Fibroblast of peridontal ligament (primary cell): ENCODE data around the gene LHX4.
A peak's percentile ranks its signal among the peaks of the same experiment; 100 is the strongest.

Experiments
- DNase-seq: peaks from one replicate; pipeline ENCODE4 v3.0.0-alpha.2; 2010; ENCODE audit errors: extremely low read depth

The LHX4 gene

DNA sequence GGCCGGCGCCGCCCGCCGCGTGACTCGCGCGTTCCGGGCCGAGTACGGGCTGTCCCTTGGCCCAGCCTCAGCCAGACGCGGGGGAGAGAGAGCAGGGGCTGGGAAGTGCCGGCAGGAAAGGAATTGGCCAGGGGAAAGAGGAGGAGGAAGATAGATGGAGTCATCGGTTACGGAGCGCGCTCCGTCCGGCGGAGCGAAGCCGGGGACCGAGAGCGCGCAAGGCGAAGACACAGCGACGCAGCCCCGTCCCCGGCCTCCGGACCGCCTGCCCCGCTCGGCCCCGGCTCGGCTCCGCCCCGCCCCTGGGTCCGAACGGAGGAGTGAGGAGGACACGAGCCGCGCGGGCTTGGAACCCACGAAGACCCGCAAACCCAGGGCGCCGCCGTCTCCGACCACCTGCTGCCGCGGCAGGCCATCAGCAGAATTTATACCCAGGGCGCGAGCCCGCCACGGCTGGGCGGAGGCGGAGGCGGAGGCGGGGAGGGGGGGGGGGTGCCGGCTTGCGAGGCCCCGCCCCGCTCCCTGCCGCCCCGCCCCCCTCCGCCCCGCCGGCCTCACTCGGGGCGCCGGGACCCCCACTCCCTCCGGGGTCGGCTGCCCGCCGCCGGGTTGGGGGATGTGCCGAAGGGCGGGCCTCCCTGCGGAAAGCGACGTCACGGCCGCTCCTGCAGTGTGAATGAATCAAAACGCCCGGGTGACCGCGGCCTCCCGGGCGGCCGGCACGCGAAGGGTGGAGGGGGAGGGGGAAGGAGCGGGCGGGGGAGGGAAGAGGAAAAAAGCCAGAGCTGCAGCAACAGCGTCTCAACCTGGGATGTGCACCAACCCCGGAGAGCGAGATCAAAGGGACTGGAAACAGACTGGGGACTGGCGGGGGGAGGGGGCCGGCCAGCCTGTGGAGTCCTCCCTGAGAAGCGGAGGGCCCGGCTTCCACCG, at the start of gene LHX4:
TSS of gene LHX4 (plus strand) at position 782 of the 933 bp plus-strand sequence. CDS start 266 bp downstream, outside the sequence.
- DNase-seq: no peak

DNA sequence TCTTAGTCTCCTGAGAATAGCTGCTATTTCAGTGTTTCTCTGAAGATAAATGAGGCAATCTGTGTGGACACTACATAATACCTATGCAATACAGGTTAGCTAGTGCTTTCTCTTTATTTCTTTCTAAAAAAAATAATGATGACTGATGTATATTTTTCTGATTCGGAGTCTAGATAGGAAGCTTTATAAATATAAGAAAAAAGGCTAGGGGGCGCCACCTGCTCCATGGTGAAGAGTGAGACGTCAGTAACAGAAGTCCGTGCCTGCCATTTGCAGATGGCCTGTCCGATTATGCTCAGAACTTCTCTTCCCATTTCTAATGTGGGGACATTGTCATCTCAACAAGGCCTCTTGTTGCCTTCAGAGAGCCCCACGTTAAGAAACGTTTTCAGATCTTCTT, 49.0 kb upstream of the LHX4 start:
- DNase-seq: peak; percentile 20

DNA sequence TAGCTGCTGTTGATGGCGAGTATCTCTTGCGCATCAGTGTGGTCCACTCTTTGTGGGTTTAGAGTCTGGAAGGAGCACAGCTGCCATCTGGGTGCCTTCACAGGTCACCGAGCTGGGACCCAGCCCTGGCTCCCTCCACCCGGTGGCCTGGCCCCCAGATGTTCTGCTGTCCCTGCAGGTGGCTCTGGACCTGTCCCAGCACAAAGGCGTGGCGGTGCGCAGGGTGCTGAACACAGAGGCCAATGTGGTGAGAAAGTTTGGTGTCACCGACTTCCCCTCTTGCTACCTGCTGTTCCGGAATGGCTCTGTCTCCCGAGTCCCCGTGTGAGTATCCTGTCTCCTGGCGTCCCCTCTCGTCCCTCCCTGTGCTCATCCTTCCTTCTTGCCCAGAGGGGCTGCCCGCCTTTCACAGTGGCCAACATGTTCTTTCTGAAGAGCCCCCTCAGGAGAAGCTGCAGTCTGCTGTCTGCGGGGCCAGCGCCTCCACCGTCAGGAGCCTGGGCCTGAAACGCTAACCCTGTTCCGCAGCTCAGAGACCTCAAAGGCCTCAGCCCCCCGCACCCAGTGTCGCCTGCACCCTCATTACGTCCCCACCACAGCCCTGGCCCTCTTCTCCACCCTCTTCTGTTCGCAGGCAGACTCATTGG, 47.9 kb upstream of the LHX4 start:
- no peak for DNase-seq

DNA sequence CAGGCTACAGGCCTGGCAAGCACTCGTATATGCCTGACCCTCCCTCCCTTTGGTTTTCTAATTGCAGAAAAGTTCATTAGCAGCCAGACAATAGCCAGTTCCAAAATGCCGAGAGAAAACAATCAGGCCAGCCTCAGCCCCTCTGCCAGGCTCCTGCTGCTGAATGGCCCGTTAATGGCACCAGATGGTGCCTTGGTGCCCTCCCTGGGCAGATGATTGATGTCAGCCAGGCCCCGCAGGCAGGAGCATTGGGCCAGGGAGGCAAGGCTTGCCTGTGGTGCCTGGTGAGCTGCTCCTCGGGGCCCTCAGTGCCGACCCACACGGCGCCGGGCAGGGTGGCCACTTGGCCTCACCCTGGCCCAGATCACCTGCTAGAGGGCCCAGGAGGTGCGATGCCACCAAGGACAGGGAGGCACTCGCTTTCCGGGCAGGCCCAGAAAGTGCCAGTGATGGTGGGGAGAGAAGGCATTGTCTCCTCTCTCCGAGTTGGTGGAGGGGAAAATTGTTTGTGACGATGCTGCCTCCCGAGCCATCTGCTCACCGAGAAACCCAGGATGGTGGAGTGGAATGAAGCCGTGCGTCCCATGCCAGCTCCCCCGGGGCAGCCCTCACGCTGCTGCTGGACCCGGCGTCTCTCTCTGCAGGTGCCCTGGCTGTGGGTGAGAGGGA, 47.3 kb upstream of the LHX4 start:
- no peak for DNase-seq

DNA sequence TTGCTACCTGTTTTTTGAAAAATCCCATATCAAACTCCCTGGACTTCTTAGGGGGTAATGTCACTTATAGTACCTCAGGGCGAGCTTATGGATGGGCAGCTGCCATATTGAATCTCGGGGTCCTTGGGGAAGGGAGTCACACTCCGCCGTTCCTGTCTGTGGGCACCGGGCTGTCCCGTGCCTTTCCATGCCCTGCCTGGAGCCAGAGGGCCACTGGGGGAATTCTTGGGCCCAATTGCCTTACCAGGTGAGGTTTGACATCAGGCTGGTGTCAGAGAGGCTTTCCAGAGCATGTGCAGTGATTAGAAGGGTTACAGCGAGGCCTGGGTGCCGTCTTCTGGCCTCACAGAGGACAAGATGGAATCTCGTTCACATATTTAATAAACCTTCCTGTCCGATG, 46.6 kb upstream of the LHX4 start:
- DNase-seq: no peak

DNA sequence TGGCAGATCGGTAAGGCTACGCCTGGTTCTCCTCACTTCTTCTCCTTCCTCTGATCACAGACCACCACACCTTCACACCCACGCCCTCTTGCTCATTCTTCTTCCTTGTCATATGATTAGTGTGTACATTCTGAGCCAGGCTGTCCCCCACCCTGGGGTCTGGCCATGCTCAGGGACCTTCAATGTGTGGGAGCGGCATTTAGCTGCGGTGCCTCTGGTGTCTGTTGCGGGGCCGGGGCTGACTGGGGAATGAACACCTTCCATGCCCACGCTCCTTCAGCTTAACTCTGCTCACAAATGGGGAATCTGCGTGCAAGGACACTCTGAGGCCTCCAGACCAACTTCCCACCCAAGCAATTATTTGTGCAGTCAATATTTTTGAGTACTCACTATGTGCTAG, 46.0 kb upstream of the LHX4 start:
- no peak for DNase-seq

DNA sequence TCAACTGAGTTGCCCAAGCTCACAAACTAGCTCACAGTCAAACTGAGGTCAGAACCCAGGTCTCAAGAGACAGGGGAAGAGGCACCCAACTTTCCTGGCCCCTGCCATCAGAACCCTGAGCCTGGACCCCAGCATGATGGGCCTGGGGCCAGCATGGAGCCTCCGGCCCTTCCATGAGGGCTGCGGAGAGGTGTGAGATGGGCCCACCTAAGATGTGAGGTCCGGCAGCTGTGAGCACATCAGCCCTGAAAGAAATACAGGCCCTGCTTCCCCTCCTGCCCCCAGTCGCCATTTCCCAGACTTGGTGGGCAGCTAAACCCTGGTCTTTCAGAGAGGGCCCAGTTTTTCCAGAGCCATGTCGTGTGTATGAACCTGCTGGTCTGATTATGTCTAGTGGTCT, 44.8 kb upstream of the LHX4 start:
- no peak for DNase-seq

DNA sequence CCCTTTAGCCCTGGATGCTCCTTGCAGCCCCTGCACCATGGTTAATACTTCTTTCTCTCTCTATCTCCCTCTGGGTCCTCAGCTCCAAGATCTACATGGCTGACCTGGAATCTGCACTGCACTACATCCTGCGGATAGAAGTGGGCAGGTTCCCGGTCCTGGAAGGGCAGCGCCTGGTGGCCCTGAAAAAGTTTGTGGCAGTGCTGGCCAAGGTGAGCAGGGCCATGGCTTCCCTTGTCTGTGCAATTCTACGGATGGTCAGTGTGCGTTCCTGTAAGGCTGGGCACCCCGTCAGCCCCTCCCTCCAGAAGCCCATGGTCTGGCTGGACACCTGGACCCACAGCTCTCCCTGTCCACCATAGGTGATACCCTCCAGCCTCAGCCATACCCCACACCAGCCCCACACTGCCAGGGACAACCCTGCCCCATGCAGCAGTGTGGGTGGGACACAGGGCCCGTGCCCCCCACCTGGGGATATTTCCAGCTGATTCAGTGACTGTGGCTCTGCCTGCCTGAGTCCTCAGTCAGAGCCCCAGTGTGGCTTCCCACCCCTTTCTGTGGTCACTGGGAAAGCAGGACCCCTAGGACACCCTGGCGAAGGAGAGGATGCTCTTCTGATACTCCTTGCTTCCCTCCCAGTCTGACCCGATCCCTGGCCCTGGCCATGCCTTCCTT, 44.0 kb upstream of the LHX4 start:
- no peak for DNase-seq

DNA sequence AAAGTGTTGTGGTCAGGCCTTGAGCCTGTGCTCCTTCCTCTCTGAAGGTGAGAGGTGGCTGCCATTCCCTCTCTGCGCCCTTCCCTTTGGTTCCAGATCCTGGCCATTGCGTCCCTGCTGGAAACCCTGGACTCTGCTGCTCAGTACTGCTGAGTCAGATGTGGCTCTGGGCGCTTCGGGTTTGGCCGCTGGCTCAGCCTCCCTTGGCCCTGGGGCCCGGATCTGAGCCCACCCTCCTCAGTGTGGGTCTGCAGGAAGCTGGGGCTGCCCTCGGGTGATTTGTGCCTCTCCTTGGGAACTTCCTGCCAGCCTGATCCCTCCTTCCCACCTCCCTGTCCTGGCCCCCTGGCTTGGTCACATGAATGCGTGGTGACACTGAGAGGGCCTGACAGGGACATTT, 43.2 kb upstream of the LHX4 start:
- DNase-seq: no peak

DNA sequence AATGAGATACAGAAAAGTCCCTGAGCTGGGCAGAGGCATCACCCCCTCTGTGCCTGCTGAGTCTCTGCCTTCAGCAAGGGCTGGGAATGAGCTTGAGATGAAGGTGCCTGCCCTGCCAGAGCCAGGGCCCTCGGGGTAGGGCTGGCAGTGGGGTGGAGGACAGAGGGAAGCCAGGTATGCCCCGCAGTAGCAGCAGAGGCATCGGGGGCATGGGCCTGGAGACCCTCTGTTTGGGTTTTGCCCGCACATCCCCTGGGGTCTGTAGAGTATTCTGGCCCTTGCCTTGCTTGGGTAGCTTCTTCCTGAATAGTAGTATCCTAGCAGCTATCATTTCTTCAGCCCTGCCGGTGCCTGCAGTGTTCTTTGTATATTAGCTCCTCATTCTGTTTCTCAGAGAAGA, 42.4 kb upstream of the LHX4 start:
- no peak for DNase-seq

DNA sequence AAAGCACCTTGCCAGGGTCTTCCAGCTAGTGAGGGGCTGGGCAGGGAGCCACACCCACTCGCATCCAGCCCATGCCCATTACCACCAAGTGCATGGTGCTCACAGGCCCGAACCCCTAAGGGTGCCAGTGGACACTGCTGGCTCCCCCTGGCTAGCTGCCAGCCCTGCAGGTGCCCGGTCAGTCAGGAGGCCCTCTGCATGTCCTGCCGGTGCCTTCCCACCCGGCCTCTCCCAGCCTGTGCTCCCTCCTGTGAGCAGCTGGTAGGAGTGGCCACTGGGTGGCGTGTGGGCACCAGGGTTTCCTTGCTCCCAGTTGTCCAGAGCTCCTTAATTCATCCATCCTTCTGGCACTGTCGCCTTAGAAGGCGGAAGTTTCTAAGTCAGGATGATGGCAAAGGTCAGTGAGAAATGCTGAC, 42.0 kb upstream of the LHX4 start:
- peak; percentile 56 for DNase-seq

DNA sequence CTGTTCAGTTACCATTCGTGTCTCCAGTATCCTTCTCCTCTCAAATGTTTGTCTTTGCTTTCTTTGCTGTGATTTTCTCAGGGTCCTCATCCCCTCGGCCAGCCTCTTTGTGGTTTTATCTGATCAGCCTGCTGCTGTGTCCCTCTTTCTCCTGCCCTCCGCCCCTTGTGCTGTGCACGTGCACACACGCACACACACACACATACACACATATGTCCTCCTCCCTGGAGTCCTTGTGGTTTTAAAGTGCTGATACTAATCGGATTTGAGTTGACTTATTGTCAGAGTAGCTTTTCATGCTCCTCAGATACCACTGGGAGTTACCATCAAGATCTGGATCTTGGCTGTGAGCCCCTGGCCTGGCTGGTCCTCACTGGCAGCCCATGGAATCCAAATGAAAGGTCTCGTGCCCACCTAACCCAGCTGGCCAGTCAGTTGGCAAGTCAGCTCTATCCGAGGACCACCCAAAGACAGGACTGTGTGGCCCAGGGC, 41.3 kb upstream of the LHX4 start:
- no peak for DNase-seq

DNA sequence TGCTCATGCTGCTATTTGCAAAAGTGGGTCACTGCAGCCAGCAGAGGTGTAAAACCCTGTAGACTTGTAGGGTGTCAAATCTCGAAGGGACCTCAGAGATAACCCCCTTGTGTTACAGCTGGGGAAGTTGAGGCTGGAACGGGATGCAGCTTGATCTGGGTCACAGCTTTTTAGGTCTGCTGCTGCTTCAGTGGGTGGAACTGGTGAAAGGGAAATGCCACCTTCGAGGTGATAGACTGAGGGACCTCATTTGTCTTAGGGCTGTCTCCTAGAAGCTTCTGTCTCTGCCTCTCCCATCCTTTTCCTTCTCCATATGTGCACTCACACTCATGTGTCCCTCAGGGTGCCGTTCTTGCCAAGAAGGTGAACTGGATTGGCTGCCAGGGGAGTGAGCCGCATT, 40.0 kb upstream of the LHX4 start:
- no peak for DNase-seq

DNA sequence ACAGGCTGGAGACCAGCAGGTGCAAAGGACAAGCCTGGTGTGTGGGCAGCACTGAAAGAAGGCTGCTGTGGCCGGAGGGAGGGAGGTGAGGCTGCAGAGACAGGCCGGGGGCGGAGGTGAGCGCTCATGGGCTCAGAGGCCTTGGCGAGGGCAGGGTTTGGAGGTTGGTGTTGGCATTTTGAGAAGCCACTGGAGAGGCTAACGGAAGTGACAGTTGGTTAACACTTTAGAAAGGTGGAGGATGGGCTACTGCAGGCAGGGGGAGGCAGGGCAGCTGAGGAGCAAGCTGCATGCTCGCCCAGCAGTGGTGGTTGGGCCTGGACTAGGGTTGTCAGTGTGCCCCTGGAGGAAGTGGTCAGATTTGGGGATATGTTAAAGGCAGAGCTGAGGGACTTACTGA, 37.9 kb upstream of the LHX4 start:
- no peak for DNase-seq

DNA sequence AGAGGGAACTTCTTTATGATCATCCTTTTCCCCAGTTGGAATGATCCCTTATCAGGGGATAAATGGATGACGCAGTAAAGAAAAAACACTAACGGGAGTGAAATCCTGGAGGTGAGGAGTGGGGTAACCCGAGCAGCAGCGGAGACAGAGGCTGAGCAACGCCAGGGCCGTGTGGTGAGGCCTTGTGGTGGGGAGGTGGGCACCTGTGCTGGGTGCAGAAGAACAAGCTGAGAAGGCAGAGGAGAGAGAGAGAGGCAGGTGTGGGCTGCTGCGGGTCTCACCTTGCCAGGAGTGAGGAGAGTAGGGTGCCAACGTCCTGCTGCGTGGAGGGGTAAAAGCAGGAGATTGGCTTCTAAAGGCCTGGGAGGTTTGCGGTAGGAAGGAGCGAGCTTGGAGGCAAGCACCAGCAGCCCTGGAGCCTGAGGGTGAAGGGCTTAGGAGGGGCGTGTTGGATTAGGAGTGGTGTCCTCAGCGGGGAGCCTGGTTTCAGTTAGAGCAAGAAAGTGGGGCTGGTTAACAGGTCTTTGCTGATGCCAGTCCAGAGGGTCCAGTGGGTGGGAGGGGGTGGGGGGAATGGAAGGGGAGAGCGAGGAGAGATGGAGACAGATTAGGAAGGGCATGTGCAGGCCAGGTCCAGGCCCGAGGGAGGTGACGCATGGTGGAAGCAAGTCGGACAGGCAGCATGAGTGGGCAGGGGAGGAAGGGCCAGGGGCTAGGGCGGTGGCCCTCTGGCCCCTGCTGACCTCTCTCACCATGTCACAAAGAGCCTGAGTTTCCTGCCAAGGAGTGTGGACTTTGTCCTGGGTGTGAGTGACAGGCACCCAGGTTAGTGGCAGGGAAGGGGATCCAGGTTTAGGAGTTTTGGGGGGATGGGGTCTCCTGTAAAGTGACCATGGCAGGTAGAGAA, 36.7 kb upstream of the LHX4 start:
- DNase-seq: no peak

DNA sequence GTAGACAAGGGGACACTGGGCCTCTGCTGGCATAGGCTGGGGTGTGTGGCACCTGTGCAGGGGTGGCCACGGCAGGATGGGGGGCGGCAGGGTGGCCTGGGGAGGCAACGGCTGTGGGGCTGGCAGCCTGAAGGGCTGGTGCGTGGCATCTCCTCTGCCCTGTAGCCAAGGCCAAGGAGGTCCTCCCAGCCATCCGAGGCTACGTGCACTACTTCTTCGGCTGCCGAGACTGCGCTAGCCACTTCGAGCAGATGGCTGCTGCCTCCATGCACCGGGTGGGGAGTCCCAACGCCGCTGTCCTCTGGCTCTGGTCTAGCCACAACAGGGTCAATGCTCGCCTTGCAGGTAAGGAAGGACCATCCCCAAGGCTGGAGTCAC, 36.0 kb upstream of the LHX4 start:
- DNase-seq: no peak

DNA sequence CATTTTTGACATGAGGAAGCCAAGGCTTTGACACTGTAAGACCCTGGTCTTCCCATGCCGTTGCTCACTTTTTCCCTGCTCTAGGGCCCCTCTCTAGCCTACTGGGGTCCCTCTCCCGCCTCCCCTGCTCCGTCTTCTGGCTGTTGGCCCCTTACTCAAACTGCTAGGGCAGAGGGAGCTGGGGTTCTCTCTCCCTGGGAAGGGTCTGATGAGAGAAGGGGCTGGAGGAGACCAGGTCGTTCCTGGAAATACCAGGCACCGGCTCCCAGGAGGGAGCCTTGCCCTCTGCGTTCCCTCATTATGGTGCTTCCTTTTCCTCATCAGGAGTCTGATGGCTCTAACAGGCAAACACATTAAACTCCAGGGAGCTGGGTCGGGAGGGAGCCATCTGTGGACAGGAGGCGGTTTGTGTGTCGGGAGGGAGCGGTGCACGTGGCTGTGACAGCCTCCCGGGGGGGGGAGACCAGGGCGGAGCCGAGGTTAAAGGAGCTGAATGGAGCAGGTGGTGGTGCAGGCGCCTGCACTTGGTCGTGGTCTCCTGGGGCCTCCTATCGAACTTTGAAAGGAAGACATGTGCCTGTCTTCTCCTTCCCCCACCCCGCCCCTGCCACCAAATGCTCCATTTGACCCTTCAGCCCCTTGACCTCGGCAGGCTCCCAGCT, 35.4 kb upstream of the LHX4 start:
- DNase-seq: no peak

DNA sequence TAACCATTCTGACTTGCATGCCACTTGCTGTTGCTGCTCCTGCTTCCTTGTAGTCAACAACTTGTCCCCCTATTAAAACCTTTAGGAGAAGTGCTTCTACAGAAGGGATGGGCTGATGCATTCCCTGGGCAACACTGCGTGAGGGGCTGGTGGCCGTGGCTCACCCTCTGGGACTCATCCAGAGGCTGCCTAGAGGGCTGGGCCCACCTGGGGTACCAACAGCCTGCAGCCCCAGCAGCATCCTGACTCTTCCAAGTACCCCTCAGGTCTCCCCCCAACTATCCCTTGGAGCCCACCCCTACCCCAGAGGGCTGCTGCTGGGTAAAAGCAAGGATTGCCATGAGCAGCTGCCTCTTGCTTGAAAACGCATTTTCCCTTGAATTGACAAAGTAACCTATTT, 34.7 kb upstream of the LHX4 start:
- DNase-seq: no peak

DNA sequence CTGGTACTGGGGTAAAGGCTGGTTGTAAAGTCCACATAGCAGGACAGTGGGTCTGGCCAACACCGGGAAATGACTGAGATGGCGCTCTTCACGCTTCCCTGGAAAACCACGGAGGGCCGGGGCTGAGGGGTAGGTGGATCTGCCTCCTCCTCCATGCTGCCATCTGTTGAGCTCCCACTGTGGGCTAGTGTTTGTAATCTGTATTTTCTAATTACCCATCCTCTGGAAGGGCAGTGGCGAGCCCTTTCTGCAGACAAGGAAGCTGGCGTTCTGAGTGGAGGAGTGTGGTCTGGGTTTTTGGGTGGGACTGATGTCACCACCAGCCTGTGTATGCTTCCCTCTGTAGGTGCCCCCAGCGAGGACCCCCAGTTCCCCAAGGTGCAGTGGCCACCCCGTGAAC, 34.1 kb upstream of the LHX4 start:
- DNase-seq: no peak

DNA sequence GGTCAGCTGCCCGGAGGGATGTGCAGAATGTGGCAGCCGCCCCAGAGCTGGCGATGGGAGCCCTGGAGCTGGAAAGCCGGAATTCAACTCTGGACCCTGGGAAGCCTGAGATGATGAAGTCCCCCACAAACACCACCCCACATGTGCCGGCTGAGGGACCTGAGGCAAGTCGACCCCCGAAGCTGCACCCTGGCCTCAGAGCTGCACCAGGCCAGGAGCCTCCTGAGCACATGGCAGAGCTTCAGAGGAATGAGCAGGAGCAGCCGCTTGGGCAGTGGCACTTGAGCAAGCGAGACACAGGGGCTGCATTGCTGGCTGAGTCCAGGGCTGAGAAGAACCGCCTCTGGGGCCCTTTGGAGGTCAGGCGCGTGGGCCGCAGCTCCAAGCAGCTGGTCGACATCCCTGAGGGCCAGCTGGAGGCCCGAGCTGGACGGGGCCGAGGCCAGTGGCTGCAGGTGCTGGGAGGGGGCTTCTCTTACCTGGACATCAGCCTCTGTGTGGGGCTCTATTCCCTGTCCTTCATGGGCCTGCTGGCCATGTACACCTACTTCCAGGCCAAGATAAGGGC, 33.5 kb upstream of the LHX4 start:
- DNase-seq: no peak
